Mesendoderm (in vitro differentiated cells): ENCODE data around the gene PPP1R9A.

ENCODE experiments used
- DNase-seq: peaks from one replicate; pipeline ENCODE4 v3.0.0; 2013
- H2AK5ac ChIP-seq: 2 replicates; pipeline ENCODE4 v1.6.1; 2013; ENCODE audit warnings: low read length, inconsistent platforms
- H2BK120ac ChIP-seq: 2 replicates; pipeline ENCODE4 v1.6.1; 2013; ENCODE audit warnings: low read depth, mild to moderate bottlenecking, low read length, moderate library complexity, mixed read lengths
- H2BK15ac ChIP-seq: replicated peaks from 2 replicates; pipeline ENCODE4 v1.6.1; 2013; ENCODE audit warnings: low read depth, mild to moderate bottlenecking, moderate library complexity
- H2BK5ac ChIP-seq: 2 replicates; pipeline ENCODE4 v1.6.1; 2013; ENCODE audit warnings: low read length, inconsistent platforms
- H3K18ac ChIP-seq: 2 replicates; pipeline ENCODE4 v1.6.1; 2013; ENCODE audit warnings: mild to moderate bottlenecking, low read length, mixed read lengths
- H3K23ac ChIP-seq: one replicate; pipeline ENCODE4 v1.6.1; 2013; ENCODE audit warnings: low read length
- H3K27ac ChIP-seq: 2 replicates; pipeline ENCODE4 v1.5.1; 2013; ENCODE audit warnings: low read depth, mild to moderate bottlenecking, inconsistent platforms, low read length, moderate library complexity
- H3K27me3 ChIP-seq: 2 replicates; pipeline ENCODE4 v1.6.1; 2013; ENCODE audit warnings: low read length, control low read depth, mild to moderate bottlenecking, inconsistent platforms; ENCODE audit not compliant: insufficient read depth, poor library complexity
- H3K36me3 ChIP-seq: 2 replicates; pipeline ENCODE4 v1.6.1; 2013; ENCODE audit warnings: low read length, inconsistent platforms; ENCODE audit not compliant: control insufficient read depth, insufficient read depth
- H3K4ac ChIP-seq: one replicate; pipeline ENCODE4 v1.6.1; 2013; ENCODE audit warnings: low read depth, mild to moderate bottlenecking, low read length, moderate library complexity
- H3K4me1 ChIP-seq: 2 replicates; pipeline ENCODE4 v1.6.1; 2013; ENCODE audit warnings: low read depth, low read length, inconsistent platforms; ENCODE audit not compliant: control insufficient read depth
- H3K4me2 ChIP-seq: 2 replicates; pipeline ENCODE4 v1.6.1; 2013; ENCODE audit warnings: low read length
- H3K4me3 ChIP-seq: 2 replicates; pipeline ENCODE4 v1.5.1; 2013; ENCODE audit warnings: mild to moderate bottlenecking, low read length
- H3K56ac ChIP-seq: one replicate; pipeline ENCODE4 v1.6.1; 2013; ENCODE audit warnings: low read length
- H3K79me1 ChIP-seq: 2 replicates; pipeline ENCODE4 v1.6.1; 2013; ENCODE audit warnings: low read length, inconsistent platforms
- H3K79me2 ChIP-seq: 2 replicates; pipeline ENCODE4 v1.6.1; 2013; ENCODE audit warnings: mild to moderate bottlenecking, low read length; ENCODE audit not compliant: control insufficient read depth, insufficient read depth
- H3K9ac ChIP-seq: 2 replicates; pipeline ENCODE4 v1.6.1; 2013; ENCODE audit warnings: low read length, inconsistent platforms
- H4K5ac ChIP-seq: one replicate; pipeline ENCODE4 v1.6.1; 2013; ENCODE audit warnings: low read length
- H4K8ac ChIP-seq: one replicate; pipeline ENCODE4 v1.6.1; 2013; ENCODE audit warnings: low read depth, mild to moderate bottlenecking, control low read depth, low read length, moderate library complexity
- WGBS: extraction: QIAGEN DNeasy Blood & Tissue Kit; methylation state at CpG from one replicate; pipeline ENCODE4 v1.1.7; 2013; ENCODE audit warnings: low lambda C conversion rate, missing lambda C conversion rate; ENCODE audit not compliant: insufficient coverage; ENCODE audit errors: extremely low coverage; 5-methylcytosine and 5-hydroxymethylcytosine counted together

PPP1R9A gene

GRCh38 chr7:94904982-94905381 lies 2.4 kb upstream of the PPP1R9A start:
- Histone ChIP-seq H2BK5ac (no peak overlapping the region), H3K36me3 (no peaks in the 10 kb centered on the region), H3K4me1 (peaks cover 2% of the 10 kb centered on the region), H3K27ac (no peak overlapping the region), H3K4me3 (no peak overlapping the region), H3K4ac (no peak overlapping the region), H2BK120ac (no peak overlapping the region), H3K79me1 (no peaks in the 10 kb centered on the region), H3K27me3 (no peaks in the 10 kb centered on the region), H4K5ac (no peak overlapping the region), H3K23ac (no peak overlapping the region), H2AK5ac (no peak overlapping the region), H2BK15ac (no peak overlapping the region), H3K4me2 (no peak overlapping the region), H3K79me2 (no peaks in the 10 kb centered on the region), H3K18ac (no peak overlapping the region), H4K8ac (no peak overlapping the region), H3K9ac (no peak overlapping the region), H3K56ac (no peak overlapping the region)
- no CpG with 5 or more reads among the region's 1 CpG for WGBS
- DNase-seq, result no peak

GRCh38 chr7:94906065-94906851 lies 1.1 kb upstream of the PPP1R9A start:
- no peak overlapping the region for H2BK5ac ChIP-seq
- no peak overlapping the region for H3K56ac ChIP-seq
- H2BK120ac ChIP-seq, result no peak overlapping the region
- H3K18ac ChIP-seq, result no peak overlapping the region
- H4K5ac ChIP-seq, result no peak overlapping the region
- no peak overlapping the region for H3K4me2 ChIP-seq
- no CpG with 5 or more reads among the region's 8 CpGs for WGBS
- H3K27me3 ChIP-seq, result no peaks in the 10 kb centered on the region
- no peak overlapping the region for H3K23ac ChIP-seq
- no peaks in the 10 kb centered on the region for H3K36me3 ChIP-seq
- H3K4me1 ChIP-seq, result peaks cover 2% of the 10 kb centered on the region
- peak; percentile 16 for DNase-seq
- no peak overlapping the region for H3K4me3 ChIP-seq
- no peak overlapping the region for H2AK5ac ChIP-seq
- no peaks in the 10 kb centered on the region for H3K79me2 ChIP-seq
- no peak overlapping the region for H3K4ac ChIP-seq
- peaks cover 2% of the 10 kb centered on the region for H3K79me1 ChIP-seq
- no peak overlapping the region for H4K8ac ChIP-seq
- H3K9ac ChIP-seq, result no peak overlapping the region
- no peak overlapping the region for H2BK15ac ChIP-seq
- H3K27ac ChIP-seq, result no peak overlapping the region

GRCh38 chr7:94907811-94908322 lies 473 bp downstream of the PPP1R9A start:
- Histone ChIP-seq H3K27me3 (no peaks in the 10 kb centered on the region), H4K5ac (no peak overlapping the region), H3K27ac (peak overlapping the region; percentile 58), H3K79me2 (no peaks in the 10 kb centered on the region), H2BK15ac (no peak overlapping the region), H2BK5ac (no peak overlapping the region), H3K56ac (peak overlapping the region; percentile 87), H3K4ac (peak overlapping the region; percentile 88), H4K8ac (peak overlapping the region; percentile 88), H3K79me1 (peaks cover 4% of the 10 kb centered on the region), H3K18ac (peak overlapping the region; percentile 88), H3K36me3 (no peaks in the 10 kb centered on the region), H3K23ac (no peak overlapping the region), H2BK120ac (peak overlapping the region; percentile 33), H3K4me3 (peak overlapping the region; percentile 32), H3K9ac (peak overlapping the region; percentile 62), H2AK5ac (no peak overlapping the region), H3K4me2 (peak overlapping the region; percentile 68), H3K4me1 (peaks cover 4% of the 10 kb centered on the region)
- WGBS, result no CpG with 5 or more reads among the region's 65 CpGs
- peak; percentile 67 for DNase-seq

DNA sequence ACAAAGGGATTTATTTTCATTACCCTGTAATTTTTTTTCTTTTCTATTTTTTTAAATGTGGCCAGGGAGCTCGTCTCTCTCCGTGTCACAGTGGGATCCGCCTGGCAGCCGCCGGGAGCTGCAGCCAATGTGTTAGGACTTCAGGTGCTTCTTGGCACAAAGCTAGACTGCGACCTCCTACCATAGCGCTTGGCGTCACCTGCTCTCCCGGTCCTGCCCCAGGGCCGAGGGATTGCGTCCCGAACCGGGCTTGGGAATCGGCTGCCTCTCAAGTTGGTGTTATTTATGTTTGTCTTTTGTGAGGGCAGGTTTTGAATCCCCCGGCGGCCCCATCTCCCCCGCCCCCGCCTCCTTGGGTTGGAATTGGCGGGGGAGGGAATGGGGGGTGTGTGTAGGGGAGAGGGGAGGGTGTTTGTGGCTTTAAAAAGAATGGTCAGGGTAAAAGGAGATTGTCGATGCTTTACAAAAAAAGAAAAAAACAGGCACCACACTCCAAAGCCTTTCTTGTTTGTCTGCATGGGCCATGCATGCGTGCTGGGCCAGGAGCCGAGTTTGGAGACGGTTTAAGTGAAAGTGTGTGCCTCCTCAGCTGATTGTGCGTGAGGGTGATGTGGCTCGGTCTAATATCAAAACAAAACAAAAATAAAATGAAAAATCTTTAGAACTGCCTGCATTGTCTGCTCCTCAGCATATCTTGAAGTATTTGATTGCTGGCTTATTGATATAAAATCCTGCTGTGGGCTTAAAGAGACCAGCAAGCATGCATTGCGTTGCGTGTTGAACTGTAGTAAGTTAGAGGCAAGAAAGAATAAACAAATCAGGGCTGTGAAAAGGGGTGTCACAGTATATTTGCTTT lies 1.2 kb downstream of the PPP1R9A start:
- no peak overlapping the region for H2BK120ac ChIP-seq
- no peak overlapping the region for H3K18ac ChIP-seq
- no peak overlapping the region for H2BK5ac ChIP-seq
- H2BK15ac ChIP-seq, result no peak overlapping the region
- peak overlapping the region; percentile 59 for H3K27ac ChIP-seq
- peak overlapping the region; percentile 74 for H3K9ac ChIP-seq
- no peak overlapping the region for H2AK5ac ChIP-seq
- H3K4me1 ChIP-seq, result peaks cover 6% of the 10 kb centered on the region
- no peak overlapping the region for H3K4ac ChIP-seq
- H3K4me3 ChIP-seq, result peak overlapping the region; percentile 44
- WGBS, result no CpG with 5 or more reads among the region's 27 CpGs
- H3K56ac ChIP-seq, result peak overlapping the region; percentile 84
- H3K79me2 ChIP-seq, result no peaks in the 10 kb centered on the region
- H4K5ac ChIP-seq, result no peak overlapping the region
- peaks cover 4% of the 10 kb centered on the region for H3K79me1 ChIP-seq
- H3K36me3 ChIP-seq, result no peaks in the 10 kb centered on the region
- no peak overlapping the region for H4K8ac ChIP-seq
- no peak overlapping the region for H3K23ac ChIP-seq
- peak; percentile 77 for DNase-seq
- peak overlapping the region; percentile 68 for H3K4me2 ChIP-seq
- H3K27me3 ChIP-seq, result no peaks in the 10 kb centered on the region

- Histone ChIP-seq H3K4me1 (peaks cover 6% of the 10 kb centered on the region), H3K27me3 (no peaks in the 10 kb centered on the region), H2BK5ac (no peak overlapping the region), H3K56ac (peak overlapping the region; percentile 84), H3K9ac (no peak overlapping the region), H3K79me2 (no peaks in the 10 kb centered on the region), H4K8ac (no peak overlapping the region), H2BK15ac (no peak overlapping the region), H3K4ac (no peak overlapping the region), H3K36me3 (no peaks in the 10 kb centered on the region), H2BK120ac (no peak overlapping the region), H3K18ac (no peak overlapping the region), H3K4me3 (no peak overlapping the region), H3K27ac (no peak overlapping the region), H2AK5ac (no peak overlapping the region), H4K5ac (no peak overlapping the region), H3K4me2 (peak overlapping the region; percentile 68), H3K79me1 (peaks cover 4% of the 10 kb centered on the region), H3K23ac (no peak overlapping the region)
- WGBS, result no CpG with 5 or more reads among the region's 2 CpGs
- no peak for DNase-seq
These were observed 1.7 kb downstream of the PPP1R9A start for GRCh38 chr7:94909179-94909466.
